ENCODE measurements around the gene VILL.
"Not testable (repeated sequence)": the region's sequence is repeated elsewhere in the genome, so short reads cannot be mapped to it uniquely, and the experiment has no call there.

VILL gene

GRCh38 chr3:37963635-37964034, 27.0 kb upstream of the VILL start:
- DNase-seq (ENCODE audit: low read depth) = no peak

DNA sequence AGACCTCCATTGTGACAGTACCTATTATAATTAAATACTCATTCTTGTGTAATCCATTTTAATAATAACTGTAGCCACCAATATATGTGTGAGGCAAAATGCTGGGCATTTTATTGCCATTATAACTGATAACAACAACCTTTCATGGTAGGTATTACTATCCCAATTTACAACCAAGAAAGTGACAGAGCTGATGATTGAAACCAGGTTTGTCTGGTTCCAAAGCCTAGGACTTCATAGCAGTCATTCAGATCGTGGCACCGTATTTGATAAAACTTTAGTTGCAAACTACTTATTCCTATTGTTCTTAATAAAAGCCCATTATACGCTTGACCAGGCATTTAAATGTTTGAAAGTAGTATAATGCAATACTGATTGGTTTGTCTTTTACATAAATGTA, 26.4 kb upstream of the VILL start:
- no peak for DNase-seq (ENCODE audit: low read depth)

GRCh38 chr3:37964716-37965115, 25.9 kb upstream of the VILL start:
- DNase-seq (ENCODE audit: low read depth) = no peak

- DNase-seq (ENCODE audit: low read depth) = no peak
These were observed 23.2 kb upstream of the VILL start for GRCh38 chr3:37967260-37967881.

GRCh38 chr3:37968199-37968598, 22.4 kb upstream of the VILL start:
- DNase-seq (ENCODE audit: low read depth) = no peak

GRCh38 chr3:37968813-37969595, 21.6 kb upstream of the VILL start:
- DNase-seq (ENCODE audit: low read depth) = no peak

- no peak for DNase-seq (ENCODE audit: low read depth)
These were observed 20.9 kb upstream of the VILL start for GRCh38 chr3:37969596-37970100.

DNA sequence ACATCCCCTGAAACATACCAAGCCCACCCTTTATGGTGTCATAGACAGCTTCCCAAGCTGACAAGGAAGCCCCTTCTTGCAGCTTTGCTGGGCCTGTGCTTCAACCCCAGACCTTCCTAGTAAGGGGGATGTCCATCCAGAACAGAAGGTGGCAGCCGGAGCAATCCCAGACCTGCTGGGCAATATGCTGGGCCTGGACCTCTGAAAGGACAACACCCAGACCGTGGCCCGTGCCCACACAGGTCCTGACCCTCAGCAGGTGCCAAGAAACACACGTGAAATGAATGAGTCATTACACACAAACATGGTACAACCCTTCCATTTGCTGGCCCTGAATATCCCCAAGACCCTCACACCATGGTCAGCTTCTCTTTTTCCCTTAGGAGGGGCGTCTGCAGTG, 19.8 kb upstream of the VILL start:
- no peak for DNase-seq (ENCODE audit: low read depth)

DNA sequence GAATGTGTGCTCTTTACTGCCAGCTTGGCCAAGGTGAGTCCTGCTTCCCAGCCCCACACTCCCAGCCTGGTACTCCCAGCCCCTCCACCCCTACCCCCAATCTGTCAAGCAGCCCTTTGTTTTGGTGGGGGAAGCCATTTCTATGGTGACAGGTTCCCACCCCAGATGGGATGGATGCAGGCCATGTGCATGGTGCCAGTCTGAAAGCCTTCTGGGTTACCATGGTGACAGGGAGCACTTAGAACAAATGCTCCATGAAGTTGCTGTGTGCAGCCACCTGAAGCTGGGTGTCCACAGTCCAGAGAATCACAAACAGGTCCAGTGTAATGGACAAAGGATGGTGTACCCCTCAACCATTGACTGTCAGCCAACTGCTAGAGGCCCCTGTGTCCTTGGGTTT, 19.1 kb upstream of the VILL start:
- no peak for DNase-seq (ENCODE audit: low read depth)

- DNase-seq (ENCODE audit: low read depth) = not testable (repeated sequence)
These were observed 18.5 kb upstream of the VILL start for GRCh38 chr3:37972056-37972455.

DNA sequence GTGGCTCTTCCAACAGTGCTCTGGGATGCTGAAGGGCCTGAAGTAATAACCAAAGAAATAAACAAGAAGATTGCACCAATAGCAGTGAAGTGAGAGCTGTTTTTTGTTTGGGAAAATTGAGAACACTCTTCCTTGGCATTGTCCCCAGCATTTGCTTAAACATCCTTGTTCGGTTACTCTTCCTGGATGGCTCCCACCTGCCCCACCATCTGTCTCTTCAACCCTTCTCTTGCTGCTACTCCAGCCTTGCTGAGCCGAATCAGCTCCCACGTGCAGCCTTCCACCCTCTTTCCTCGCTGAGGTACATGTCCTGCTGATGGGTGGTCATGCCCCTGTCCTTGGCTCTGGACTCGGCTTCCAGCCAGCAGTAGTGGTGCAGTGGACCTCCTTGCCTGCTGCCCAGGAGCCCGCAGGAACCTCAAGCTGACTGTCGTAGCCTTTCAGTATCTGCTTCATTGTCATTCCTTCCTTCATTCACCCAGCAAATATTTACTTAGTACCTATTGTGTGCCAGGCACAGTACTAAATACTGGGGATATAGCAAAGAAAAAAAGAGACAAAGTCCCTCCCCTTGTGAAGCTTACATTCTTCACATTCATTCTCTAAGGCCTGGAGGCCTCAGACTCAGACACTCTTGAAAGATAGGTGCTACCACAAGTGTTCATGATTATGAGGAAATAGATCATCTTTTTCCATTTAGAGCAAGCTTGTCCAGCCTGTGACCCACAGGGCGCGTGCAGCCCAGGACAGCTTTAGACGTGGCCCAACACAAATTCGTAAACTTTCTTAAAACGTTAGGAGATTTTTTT, 17.1 kb upstream of the VILL start:
- DNase-seq (ENCODE audit: low read depth) = no peak

DNA sequence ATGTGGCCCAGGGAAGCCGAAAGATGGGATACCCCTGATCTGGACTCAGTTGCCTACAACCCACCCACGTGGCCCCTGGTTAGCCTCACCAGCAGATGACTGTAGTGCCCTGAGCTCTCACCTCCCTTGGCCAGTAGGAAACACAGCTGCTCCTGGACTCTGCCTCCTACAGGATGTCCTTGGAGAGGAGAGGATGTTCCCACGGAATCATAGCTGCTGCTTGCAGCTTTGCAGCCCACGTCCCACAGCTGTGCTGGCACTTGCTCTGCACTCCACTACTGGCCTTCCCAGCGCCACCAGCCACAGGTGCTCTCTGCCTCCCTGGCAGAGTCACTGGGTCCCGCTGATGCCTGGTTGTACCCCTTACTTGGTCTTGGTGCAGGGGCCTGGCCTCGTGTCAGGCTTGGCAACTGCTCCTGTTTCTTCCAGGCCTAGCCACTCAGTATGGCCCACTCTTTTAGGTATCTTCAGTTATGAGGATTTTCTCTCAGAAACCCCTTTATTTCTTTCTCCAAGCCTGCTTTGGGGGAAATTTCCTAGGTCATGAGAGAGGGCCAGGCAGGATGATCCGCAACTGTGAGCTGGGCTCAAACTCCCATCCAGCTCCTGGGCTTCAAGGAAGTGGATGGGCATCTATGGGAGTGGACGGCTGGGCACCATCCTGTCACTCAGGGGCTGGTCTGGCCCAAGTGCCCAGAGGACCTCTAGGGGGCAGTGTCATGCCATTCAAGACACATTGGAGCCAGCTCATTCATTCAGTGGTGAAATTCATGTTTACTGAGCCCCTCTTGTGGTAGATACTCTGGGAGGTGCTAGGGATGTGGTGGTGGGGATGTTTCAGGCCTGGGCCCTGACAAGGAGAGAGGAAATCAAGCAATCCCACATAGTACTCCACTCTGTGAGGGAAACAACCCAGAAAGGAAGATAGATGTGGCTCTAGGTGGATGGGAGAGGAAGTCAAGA, 16.2 kb upstream of the VILL start:
- DNase-seq (ENCODE audit: low read depth) = no peak

DNA sequence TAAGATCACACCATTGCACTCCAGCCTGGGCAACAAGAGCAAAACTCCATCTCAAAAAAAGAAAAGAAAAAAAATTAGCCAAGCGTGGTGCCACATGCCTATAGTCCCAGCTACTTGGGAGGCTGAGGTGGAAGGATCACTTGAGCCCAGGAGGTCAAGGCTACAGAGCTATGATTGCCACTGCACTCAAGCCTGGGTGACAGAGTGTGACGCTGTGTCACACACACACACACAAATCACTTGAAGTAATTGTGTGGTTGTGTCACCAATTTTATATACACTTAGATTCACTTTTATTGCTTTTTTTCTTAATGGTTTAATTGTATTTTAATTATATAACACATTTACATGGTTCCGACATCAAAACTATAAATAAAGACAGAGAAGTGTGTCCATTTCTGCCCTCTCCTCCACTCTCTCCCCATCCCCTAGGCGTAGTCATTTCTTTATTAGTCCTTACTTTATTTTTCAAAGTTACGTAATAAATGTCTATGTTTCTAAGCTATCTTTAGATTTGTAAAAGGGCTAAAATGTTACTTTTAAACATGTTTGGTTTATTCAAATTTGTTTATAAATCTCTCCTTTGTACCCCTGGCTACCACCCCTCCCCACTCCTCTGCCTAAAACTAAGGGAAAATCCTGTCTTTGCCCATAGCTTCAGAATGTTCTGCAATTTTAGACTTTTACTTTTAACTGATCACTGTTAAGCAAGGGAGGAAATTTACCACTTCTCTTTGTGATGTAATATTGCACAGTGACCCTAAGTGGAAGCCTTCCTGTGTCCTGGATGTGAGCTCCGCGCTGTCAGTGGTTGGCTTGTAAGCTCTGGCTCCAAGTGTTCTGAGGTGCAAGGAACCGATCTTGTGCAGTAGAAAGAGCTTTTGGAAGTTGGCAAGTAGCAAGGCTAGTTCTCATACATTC, 10.8 kb upstream of the VILL start:
- no peak for DNase-seq (ENCODE audit: low read depth)

- DNase-seq (ENCODE audit: low read depth) = no peak
These were observed 9.9 kb upstream of the VILL start for GRCh38 chr3:37980462-37981347.

- DNase-seq (ENCODE audit: low read depth) = no peak
These were observed 9.3 kb upstream of the VILL start for GRCh38 chr3:37981348-37981664.

DNA sequence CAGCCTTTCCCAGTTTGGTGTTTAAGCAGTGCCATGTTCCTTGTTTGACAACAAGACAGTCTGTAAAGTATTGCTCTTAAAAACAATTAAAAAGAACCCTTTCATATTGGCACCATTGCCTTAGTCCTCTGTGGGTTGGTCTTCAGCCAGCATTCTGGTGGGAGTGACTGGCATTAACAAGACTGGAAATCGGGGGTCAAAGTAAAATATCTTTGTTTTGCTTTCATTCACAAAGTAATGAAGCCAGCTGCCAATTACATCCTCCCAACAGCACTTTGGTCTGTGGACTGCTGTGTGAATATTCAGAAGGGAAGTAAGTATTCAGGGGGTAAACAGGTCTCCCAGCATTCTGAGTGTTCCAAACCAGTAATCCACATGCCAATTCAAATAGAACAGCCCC, 8.3 kb upstream of the VILL start:
- DNase-seq (ENCODE audit: low read depth) = no peak

GRCh38 chr3:37984051-37984450, 6.5 kb upstream of the VILL start:
- no peak for DNase-seq (ENCODE audit: low read depth)

DNA sequence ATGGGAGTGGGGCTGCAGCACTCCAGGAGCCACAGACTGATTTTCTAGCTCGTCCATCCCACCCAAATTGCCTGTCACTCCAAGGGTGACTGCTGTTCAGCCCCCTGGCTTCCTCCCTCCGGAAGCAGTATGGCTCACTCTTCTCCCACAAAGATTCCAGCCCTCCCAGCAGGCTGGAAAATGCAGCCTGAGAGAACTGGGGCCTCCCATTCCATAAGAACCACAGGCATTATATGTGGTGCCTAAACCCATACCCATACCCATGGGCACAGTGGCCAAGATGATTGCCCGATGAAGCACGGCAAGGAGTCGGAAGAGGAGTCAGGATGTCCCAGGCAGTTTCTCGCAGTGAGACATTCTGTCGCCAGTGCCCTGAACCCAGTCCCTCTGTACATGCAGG, 6.0 kb upstream of the VILL start:
- DNase-seq (ENCODE audit: low read depth) = no peak

GRCh38 chr3:37985637-37986320, 4.8 kb upstream of the VILL start:
- DNase-seq (ENCODE audit: low read depth) = no peak

Data from GM04503 (cell line).